ENCODE measurements around the gene LRG1. TPM values are rescaled to one million over a fixed set of nuclear protein-coding genes. Genes with fewer than 3 reads are reported as not detected.
A peak's percentile ranks its signal among the peaks of the same experiment; 100 is the strongest.

LRG1 gene
- total and polyA plus RNA-seq, 9 of the 15 experiments (the other 6 are each of a cell fraction or from before 2014, with no cell fraction given), result 1.5 to 11.9 (median 8.7) TPM

- TF ChIP-seq CBX3 (IDR thresholded peaks at IDR 0.05; ENCODE audit: borderline replicate concordance in 1 of 2, low read length in 2 of 2) (peak in 1 of 2 experiments; percentile 85; a peak in 2 of 3 replicates), GTF3C2 (IDR thresholded peaks at IDR 0.05; ENCODE audit: borderline replicate concordance, extremely low read depth, insufficient read length) (no peak), MYC (IDR thresholded peaks at IDR 0.05; ENCODE audit: low read depth, low read length) (0 out of 2 replicates have a peak, but pooled peaks have one; percentile 33), MYC (CRISPR knock-in tag; IDR thresholded peaks at IDR 0.05; ENCODE audit: borderline replicate concordance, low read depth) (no peak), HDGF (IDR thresholded peaks at IDR 0.05) (peak; percentile 97), XRCC4 (IDR thresholded peaks at IDR 0.05; ENCODE audit: extremely low read depth, insufficient read depth, insufficient read length) (no peak), SRSF7 (optimal IDR thresholded peaks at IDR 0.05; ENCODE audit: low read depth, low read length) (no peak), CBX1 (IDR thresholded peaks at IDR 0.05; ENCODE audit: low read depth) (peak; percentile 94; the same call in 1 of the 2 replicates), CREB3L1 (IDR thresholded peaks at IDR 0.05; ENCODE audit: borderline replicate concordance, low read depth) (no peak), NONO (IDR thresholded peaks at IDR 0.05; ENCODE audit: low read depth in 2 of 2, low read length in 1 of 2) (no peak), ZBTB33 (CRISPR knock-in tag; IDR thresholded peaks at IDR 0.05) (peak; percentile 62; the same call in 1 of the 2 replicates), CREB1 (IDR thresholded peaks at IDR 0.05) (0 out of 2 replicates have a peak, but pooled peaks have one; percentile 18), CREB1 (CRISPR knock-in tag; IDR thresholded peaks at IDR 0.05) (no peak), HMGN3 (IDR thresholded peaks at IDR 0.05; ENCODE audit: borderline replicate concordance, extremely low read depth, insufficient read length, low read depth, low read length) (no peak), KLF16 (IDR thresholded peaks at IDR 0.05) (peak; percentile 68), MTA3 (IDR thresholded peaks at IDR 0.05; ENCODE audit: borderline replicate concordance) (peak; percentile 51; the same call in 1 of the 2 replicates)
These were observed 27.8 kb upstream of the LRG1 start (continued) for GRCh38 chr19:4567584-4568071.
